HEK293 (cell line): ENCODE measurements around the gene PLA2G4B.

ENCODE experiments used
- CTCF ChIA-PET: fragments of 350-600 bp; formaldehyde crosslinking; extraction: SDS; loops from one replicate; lab custom pipeline; 2021; ENCODE audit warnings: antibody characterized with exemption; lab: Yijun Ruan, JAX
- POLR2A ChIA-PET: fragments of 300-600 bp; formaldehyde crosslinking; extraction: SDS; loops from one replicate; lab custom pipeline; 2020; ENCODE audit warnings: antibody characterized with exemption, inconsistent platforms; lab: Yijun Ruan, JAX
- H3K27ac ChIP-seq: fragments of 200-500 bp; sonication (Bioruptor generic); 2 replicates; pipeline ENCODE4 v1.5.1; 2014; ENCODE audit warnings: low read depth, low read length, control low read depth, inconsistent platforms; ENCODE audit errors: extremely low read depth
- H3K36me3 ChIP-seq, 2 experiments: fragments of 200-500 bp in 1 of 2; sonication (Bioruptor generic) in 1 of 2; 1 replicate in 1 of 2; 2 replicates in 1 of 2; pipeline ENCODE4 v1.5.1; 2014 to 2017; ENCODE audit warnings: inconsistent platforms in 2 of 2, low read length in 2 of 2; ENCODE audit not compliant: control insufficient read depth in 2 of 2, insufficient read depth in 1 of 2
- H3K4me1 ChIP-seq: fragments of 200-500 bp; sonication (Bioruptor generic); 2 replicates; pipeline ENCODE4 v1.5.1; 2014; ENCODE audit warnings: mild to moderate bottlenecking, low read length, inconsistent platforms; ENCODE audit not compliant: control insufficient read depth, insufficient read depth
- H3K4me3 ChIP-seq: 2 replicates; pipeline ENCODE4 v1.5.1; 2011; ENCODE audit warnings: low read depth, mild to moderate bottlenecking, control low read depth, low read length, moderate library complexity
- H3K9me3 ChIP-seq: fragments of 200-500 bp; sonication (Bioruptor generic); 2 replicates; pipeline ENCODE4 v1.5.1; 2014; ENCODE audit warnings: low read depth, low read length, inconsistent platforms; ENCODE audit not compliant: control insufficient read depth, insufficient read depth
- MZF1 ChIP-seq: fragments of 450-650 bp; formaldehyde crosslinking; IDR thresholded peaks from 2 replicates; pipeline ENCODE4 v1.5.1; 2017; ENCODE audit warnings: missing biosample characterization, missing genetic modification characterization, borderline replicate concordance
- SCRT2 ChIP-seq: fragments of 450-650 bp; formaldehyde crosslinking; IDR thresholded peaks from 2 replicates; pipeline ENCODE4 v1.5.1; 2016; ENCODE audit warnings: missing biosample characterization, missing genetic modification characterization
- SP7 ChIP-seq: fragments of 450-650 bp; formaldehyde crosslinking; IDR thresholded peaks from 2 replicates; pipeline ENCODE4 v1.5.1; 2016; ENCODE audit warnings: missing biosample characterization, missing genetic modification characterization
- TSHZ1 ChIP-seq: fragments of 450-650 bp; formaldehyde crosslinking; IDR thresholded peaks from 2 replicates; pipeline ENCODE4 v1.5.1; 2016; ENCODE audit warnings: missing biosample characterization, missing genetic modification characterization, borderline replicate concordance
- ZBTB26 ChIP-seq: fragments of 450-650 bp; formaldehyde crosslinking; optimal IDR thresholded peaks from 2 replicates; pipeline ENCODE3; 2016; ENCODE audit warnings: missing biosample characterization, mild to moderate bottlenecking, missing genetic modification characterization
- ZNF114 ChIP-seq: fragments of 450-650 bp; formaldehyde crosslinking; IDR thresholded peaks from 2 replicates; pipeline ENCODE4 v1.5.0; 2017; ENCODE audit warnings: missing biosample characterization, missing genetic modification characterization
- ZNF174 ChIP-seq: fragments of 450-650 bp; formaldehyde crosslinking; IDR thresholded peaks from 2 replicates; pipeline ENCODE4 v1.5.0; 2017; ENCODE audit warnings: missing biosample characterization, mild to moderate bottlenecking, missing genetic modification characterization
- ZNF274 ChIP-seq, 2 experiments: fragments of 200-500 bp in 1 of 2; fragments of 450-650 bp in 1 of 2; sonication (Bioruptor generic) in 1 of 2; formaldehyde crosslinking in 1 of 2; IDR thresholded peaks; 2 replicates each; pipeline versions ENCODE4 v1.5.1 to v1.6.1; 2014 to 2016; ENCODE audit warnings: borderline replicate concordance in 1 of 2, inconsistent platforms in 1 of 2, low read length in 1 of 2, missing biosample characterization in 1 of 2, missing genetic modification characterization in 1 of 2
- ZNF302 ChIP-seq: fragments of 450-650 bp; formaldehyde crosslinking; IDR thresholded peaks from 2 replicates; pipeline ENCODE4 v1.5.1; 2016; ENCODE audit warnings: missing biosample characterization, missing genetic modification characterization, low read depth
- ZNF324 ChIP-seq: fragments of 450-650 bp; formaldehyde crosslinking; IDR thresholded peaks from 2 replicates; pipeline ENCODE4 v1.5.1; 2016; ENCODE audit warnings: missing biosample characterization, missing genetic modification characterization
- ZNF335 ChIP-seq: fragments of 450-650 bp; formaldehyde crosslinking; conservative IDR thresholded peaks from 2 replicates; pipeline ENCODE4 v1.5.1; 2016; ENCODE audit warnings: missing biosample characterization, missing genetic modification characterization
- ZNF398 ChIP-seq: fragments of 450-650 bp; formaldehyde crosslinking; IDR thresholded peaks from 2 replicates; pipeline ENCODE4 v1.5.1; 2017; ENCODE audit warnings: missing biosample characterization, missing genetic modification characterization
- ZNF473 ChIP-seq: fragments of 450-650 bp; formaldehyde crosslinking; IDR thresholded peaks from 2 replicates; pipeline ENCODE4 v1.5.1; 2017; ENCODE audit warnings: missing biosample characterization, missing genetic modification characterization
- ZNF518A ChIP-seq: fragments of 450-650 bp; formaldehyde crosslinking; conservative IDR thresholded peaks from 2 replicates; pipeline ENCODE4 v1.5.1; 2016; ENCODE audit warnings: low read depth, missing biosample characterization, missing genetic modification characterization
- ZNF521 ChIP-seq: fragments of 450-650 bp; formaldehyde crosslinking; IDR thresholded peaks from 2 replicates; pipeline ENCODE4 v1.5.1; 2017; ENCODE audit warnings: missing biosample characterization, mild to moderate bottlenecking, missing genetic modification characterization
- ZNF544 ChIP-seq: fragments of 450-650 bp; formaldehyde crosslinking; IDR thresholded peaks from 2 replicates; pipeline ENCODE4 v1.5.0; 2017; ENCODE audit warnings: missing biosample characterization, missing genetic modification characterization
- ZNF626 ChIP-seq: fragments of 450-650 bp; sonication (Bioruptor Pico); formaldehyde crosslinking; IDR thresholded peaks from 2 replicates; pipeline ENCODE4 v1.5.1; 2018; ENCODE audit warnings: missing biosample characterization, missing genetic modification characterization, inconsistent platforms
- ZNF704 ChIP-seq: fragments of 450-650 bp; formaldehyde crosslinking; IDR thresholded peaks from 2 replicates; pipeline ENCODE4 v1.5.1; 2016; ENCODE audit warnings: missing biosample characterization, missing genetic modification characterization
- ZXDB ChIP-seq: fragments of 450-650 bp; formaldehyde crosslinking; IDR thresholded peaks from 2 replicates; pipeline ENCODE4 v1.5.1; 2016; ENCODE audit warnings: missing biosample characterization, missing genetic modification characterization

The PLA2G4B gene

GRCh38 chr15:41881086-41881485 lies 42.4 kb downstream of the PLA2G4B start:
- TF ChIP-seq ZNF521 (tag by site-specific recombination) (no peak), ZBTB26 (no peak), ZNF626 (no peak), ZNF398 (no peak), ZNF335 (tag by site-specific recombination) (no peak), SCRT2 (tag by site-specific recombination) (no peak), ZNF518A (no peak), MZF1 (tag by site-specific recombination) (no peak), ZNF174 (tag by site-specific recombination) (no peak), ZNF274 (IDR thresholded peaks at IDR 0.05; ENCODE audit: low read length) (no peak), ZNF274 (tag by site-specific recombination; IDR thresholded peaks at IDR 0.05; ENCODE audit: borderline replicate concordance) (no peak), ZNF544 (no peak), ZNF324 (tag by site-specific recombination) (no peak), ZXDB (no peak), TSHZ1 (tag by site-specific recombination) (no peak), ZNF704 (tag by site-specific recombination) (no peak), ZNF114 (tag by site-specific recombination) (no peak), SP7 (tag by site-specific recombination) (no peak), ZNF302 (tag by site-specific recombination) (no peak), ZNF473 (tag by site-specific recombination) (no peak)
- Histone ChIP-seq H3K27ac (no peak overlapping the region), H3K36me3 (no peaks in the 10 kb centered on the region), H3K9me3 (no peaks in the 10 kb centered on the region), H3K4me1 (no peaks in the 10 kb centered on the region), H3K4me3 (no peak overlapping the region)
- ChIA-PET POLR2A (no interaction called here), CTCF (interaction anchor here (0.7 kb wide), 1 partner anchor 9 kb away, joined by 4 read pairs; no protein-coding TSS in a partner anchor)
